H9 (cell line): Measurements from ENCODE around the gene RPUSD2. TPM values are rescaled to one million over a fixed set of nuclear protein-coding genes. Genes with fewer than 3 reads are reported as not detected.

Experiments used
- DNase-seq: peaks from one replicate; pipeline ENCODE4 v3.0.0-alpha.2; 2017
- H2AFZ ChIP-seq: one replicate; pipeline ENCODE4 v1.6.1; 2013; ENCODE audit warnings: mild to moderate bottlenecking, low read length, control low read depth, moderate library complexity
- H2AK5ac ChIP-seq: 2 replicates; pipeline ENCODE4 v1.6.1; 2013; ENCODE audit warnings: low read length, control low read depth, mixed read lengths; ENCODE audit not compliant: insufficient read length
- H2BK120ac ChIP-seq: one replicate; pipeline ENCODE4 v1.6.1; 2013; ENCODE audit warnings: low read depth, mild to moderate bottlenecking, low read length, control low read depth, inconsistent platforms; ENCODE audit not compliant: poor library complexity, severe bottlenecking
- H2BK12ac ChIP-seq: 2 replicates; pipeline ENCODE4 v1.6.1; 2013; ENCODE audit warnings: low read length, control low read depth, mixed read lengths, low read depth; ENCODE audit not compliant: insufficient read length
- H2BK15ac ChIP-seq: 2 replicates; pipeline ENCODE4 v1.6.1; 2013; ENCODE audit warnings: low read depth, low read length, control low read depth
- H2BK20ac ChIP-seq: one replicate; pipeline ENCODE4 v1.6.1; 2013; ENCODE audit warnings: low read depth, mild to moderate bottlenecking, low read length, control low read depth, inconsistent platforms; ENCODE audit not compliant: poor library complexity, severe bottlenecking
- H2BK5ac ChIP-seq: 2 replicates; pipeline ENCODE4 v1.6.1; 2013; ENCODE audit warnings: low read length, control low read depth, mixed read lengths; ENCODE audit not compliant: insufficient read length
- H3K14ac ChIP-seq: 2 replicates; pipeline ENCODE4 v1.6.1; 2013; ENCODE audit warnings: low read length, control low read depth; ENCODE audit not compliant: insufficient read depth
- H3K18ac ChIP-seq: 2 replicates; pipeline ENCODE4 v1.6.1; 2013; ENCODE audit warnings: low read depth, mild to moderate bottlenecking, mixed read lengths, low read length, control low read depth; ENCODE audit not compliant: insufficient read length
- H3K23ac ChIP-seq: 2 replicates; pipeline ENCODE4 v1.6.1; 2013; ENCODE audit warnings: low read length, control low read depth, mixed read lengths, low read depth; ENCODE audit not compliant: insufficient read length
- H3K23me2 ChIP-seq: 2 replicates; pipeline ENCODE4 v1.6.1; 2013; ENCODE audit warnings: low read depth, mild to moderate bottlenecking, mixed read lengths, low read length, control low read depth; ENCODE audit not compliant: insufficient read length, poor library complexity, severe bottlenecking
- H3K27ac ChIP-seq: 2 replicates; pipeline ENCODE4 v1.5.1; 2013; ENCODE audit warnings: low read length, control low read depth, mixed read lengths, low read depth; ENCODE audit not compliant: insufficient read length
- H3K27me3 ChIP-seq: 2 replicates; pipeline ENCODE4 v1.6.1; 2013; ENCODE audit warnings: low read length, control low read depth, inconsistent platforms; ENCODE audit not compliant: insufficient read depth
- H3K4ac ChIP-seq: 2 replicates; pipeline ENCODE4 v1.6.1; 2013; ENCODE audit warnings: low read depth, mild to moderate bottlenecking, control low read depth, inconsistent platforms, low read length, moderate library complexity
- H3K4me1 ChIP-seq: 2 replicates; pipeline ENCODE4 v1.6.1; 2013; ENCODE audit warnings: low read length, control low read depth, inconsistent platforms; ENCODE audit not compliant: insufficient read depth
- H3K4me2 ChIP-seq: 2 replicates; pipeline ENCODE4 v1.6.1; 2013; ENCODE audit warnings: low read length, control low read depth, mixed read lengths; ENCODE audit not compliant: insufficient read length, insufficient read depth
- H3K56ac ChIP-seq: 2 replicates; pipeline ENCODE4 v1.6.1; 2013; ENCODE audit warnings: low read depth, mild to moderate bottlenecking, mixed read lengths, low read length, control low read depth; ENCODE audit not compliant: insufficient read length
- H3K79me1 ChIP-seq: 2 replicates; pipeline ENCODE4 v1.6.1; 2013; ENCODE audit warnings: low read depth, mild to moderate bottlenecking, moderate library complexity, low read length, control low read depth, inconsistent platforms; ENCODE audit not compliant: insufficient read depth, poor library complexity, severe bottlenecking
- H3K79me2 ChIP-seq: 2 replicates; pipeline ENCODE4 v1.6.1; 2013; ENCODE audit warnings: low read length, control low read depth, inconsistent platforms; ENCODE audit not compliant: insufficient read depth
- H3K9ac ChIP-seq: 2 replicates; pipeline ENCODE4 v1.6.1; 2013; ENCODE audit warnings: low read length, control low read depth, mixed read lengths; ENCODE audit not compliant: insufficient read length; ENCODE audit errors: extremely low read depth
- H3K9me3 ChIP-seq: one replicate; pipeline ENCODE4 v1.6.1; 2013; ENCODE audit warnings: low read depth, low read length, inconsistent platforms; ENCODE audit not compliant: control insufficient read depth
- H3T11ph ChIP-seq: one replicate; pipeline ENCODE4 v1.6.1; 2013; ENCODE audit warnings: mild to moderate bottlenecking, low read length, control low read depth, inconsistent platforms
- H4K20me1 ChIP-seq: one replicate; pipeline ENCODE4 v1.6.1; 2013; ENCODE audit not compliant: control insufficient read depth, insufficient read length, insufficient read depth
- H4K5ac ChIP-seq: 2 replicates; pipeline ENCODE4 v1.6.1; 2013; ENCODE audit warnings: low read depth, mild to moderate bottlenecking, mixed read lengths, low read length, control low read depth; ENCODE audit not compliant: insufficient read length
- H4K8ac ChIP-seq: replicated peaks from 2 replicates; pipeline ENCODE4 v1.6.1; 2013; ENCODE audit warnings: low read length, control low read depth, mixed read lengths, low read depth; ENCODE audit not compliant: insufficient read length
- H4K91ac ChIP-seq: 2 replicates; pipeline ENCODE4 v1.6.1; 2013; ENCODE audit warnings: low read depth, mild to moderate bottlenecking, moderate library complexity, mixed read lengths, low read length, control low read depth; ENCODE audit not compliant: insufficient read length
- H3K27ac Mint-ChIP-seq, 3 experiments: 2 replicates in 2 of 3; 3 replicates in 1 of 3; pipeline ENCODE4 v1.8.0; 2020 to 2021; ENCODE audit warnings: mixed read lengths in 3 of 3, mild to moderate bottlenecking in 1 of 3, moderate library complexity in 1 of 3
- H3K27me3 Mint-ChIP-seq: 2 replicates; pipeline ENCODE4 v1.8.0; 2021; ENCODE audit warnings: low read depth, mild to moderate bottlenecking, moderate library complexity, mixed read lengths
- H3K36me3 Mint-ChIP-seq, 3 experiments: 2 replicates in 2 of 3; 3 replicates in 1 of 3; pipeline ENCODE4 v1.8.0; 2020 to 2021; ENCODE audit warnings: low read depth in 3 of 3, mixed read lengths in 3 of 3; ENCODE audit not compliant: insufficient read depth in 1 of 3
- H3K4me1 Mint-ChIP-seq, 2 experiments: 2 replicates each; pipeline ENCODE4 v1.8.0; 2020; ENCODE audit warnings: mixed read lengths in 2 of 2
- H3K4me3 Mint-ChIP-seq, 2 experiments: 2 replicates in 1 of 2; 3 replicates in 1 of 2; pipeline ENCODE4 v1.8.0; 2020 to 2021; ENCODE audit warnings: mild to moderate bottlenecking in 2 of 2, mixed read lengths in 2 of 2, moderate library complexity in 1 of 2
- H3K9me3 Mint-ChIP-seq, 2 experiments: 2 replicates in 1 of 2; 3 replicates in 1 of 2; pipeline ENCODE4 v1.8.0; 2020; ENCODE audit warnings: mild to moderate bottlenecking in 2 of 2, mixed read lengths in 2 of 2, moderate library complexity in 1 of 2
- CTCF ChIP-seq: fragments of 200-600 bp; sonication (generic); conservative IDR thresholded peaks from 3 replicates; pipeline ENCODE4 v1.8.0; 2021; ENCODE audit warnings: antibody characterized with exemption, mild to moderate bottlenecking
- WGBS: extraction: QIAGEN DNeasy Blood & Tissue Kit; methylation state at CpG from one replicate; pipeline ENCODE4 v1.1.7; 2013; ENCODE audit warnings: missing lambda C conversion rate, low lambda C conversion rate, mixed read lengths; ENCODE audit not compliant: insufficient read length; ENCODE audit errors: extremely low coverage; 5-methylcytosine and 5-hydroxymethylcytosine counted together
- total RNA-seq: library from RNA; stranded (reverse); gene quantifications from 2 replicates; pipeline ENCODE4 v1.2.1, GENCODE V29; 2021

RPUSD2 gene
- total RNA-seq, 1 experiment from 2014 or later: 25.7 TPM

DNA sequence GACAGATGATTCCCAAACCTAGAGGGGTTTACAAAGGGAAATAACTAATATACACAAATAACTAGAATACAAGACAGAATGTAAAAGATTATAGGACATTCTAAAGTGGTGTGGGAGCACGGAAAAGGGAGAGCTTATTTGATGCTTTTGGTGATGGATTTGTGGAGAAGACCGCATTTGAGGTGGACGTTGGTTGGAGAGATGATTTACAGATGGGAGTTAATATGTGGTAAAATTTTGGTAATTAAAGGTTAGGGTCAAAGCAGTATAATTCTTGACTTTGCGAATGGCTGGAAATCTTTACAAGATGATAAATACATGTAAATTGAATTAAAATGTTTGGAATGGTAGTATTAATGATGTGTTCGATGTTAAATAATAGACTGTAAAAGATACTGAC, 26.1 kb downstream of the RPUSD2 start:
- WGBS: 100% methylated on average over 4 of the region's 5 CpGs

More for the DNA sequence above, 26.1 kb downstream of the RPUSD2 start:
- no peak overlapping the region for H3K18ac ChIP-seq
- no peak overlapping the region for H2AFZ ChIP-seq
- H3T11ph ChIP-seq: no peak overlapping the region
- no peaks in the 10 kb centered on the region for H3K9me3 ChIP-seq
- peaks cover 3% of the 10 kb centered on the region for H3K23me2 ChIP-seq
- Mint-ChIP-seq H3K27me3 (peaks cover 2% of the 10 kb centered on the region), H3K36me3 (no peaks in the 10 kb centered on the region), H3K9me3 (peaks cover 3 to 4% of the 10 kb centered on the region in 2 experiments; a peak in 3 of 5 replicates), H3K27ac (no peak overlapping the region), H3K4me1 (peaks cover 23% of the 10 kb centered on the region in 2 experiments), H3K4me3 (peak overlapping the region; percentile 84 to 98)
- no peak overlapping the region for H2BK5ac ChIP-seq
- H4K5ac ChIP-seq: no peak overlapping the region
- peak overlapping the region; percentile 30 for H3K9ac ChIP-seq
- H3K4me2 ChIP-seq: peak overlapping the region; percentile 50
- no peaks in the 10 kb centered on the region for H3K27me3 ChIP-seq
- no peak overlapping the region for H3K27ac ChIP-seq
- H2BK20ac ChIP-seq: no peak overlapping the region
- no peak for TF ChIP-seq CTCF
- no peak overlapping the region for H3K23ac ChIP-seq
- H3K4me1 ChIP-seq: no peaks in the 10 kb centered on the region; the same call in 1 of the 2 replicates
- no peak overlapping the region for H2AK5ac ChIP-seq
- H2BK12ac ChIP-seq: no peak overlapping the region
- H2BK15ac ChIP-seq: no peak overlapping the region
- H4K20me1 ChIP-seq: no peaks in the 10 kb centered on the region
- no peak overlapping the region for H3K56ac ChIP-seq
- H2BK120ac ChIP-seq: no peak overlapping the region
- H4K91ac ChIP-seq: no peak overlapping the region
- peaks cover 2% of the 10 kb centered on the region for H3K79me1 ChIP-seq
- no peak overlapping the region for H3K14ac ChIP-seq
- no peak overlapping the region for H3K4ac ChIP-seq
- no peak overlapping the region for H4K8ac ChIP-seq
- DNase-seq: no peak
- H3K79me2 ChIP-seq: no peaks in the 10 kb centered on the region; the same call in 1 of the 2 replicates
